Right renal cortex interstitium (tissue), 3 donors: Measurements from ENCODE around the gene UGT2A2. TPM values are rescaled to one million over a fixed set of nuclear protein-coding genes. Genes with fewer than 3 reads are reported as not detected.
A peak's percentile ranks its signal among the peaks of the same experiment; 100 is the strongest.
"Not testable (repeated sequence)": the region's sequence is repeated elsewhere in the genome, so short reads cannot be mapped to it uniquely, and the experiment has no call there.

Experiments used
- DNase-seq, 3 donors: peaks; one replicate each; pipeline ENCODE4 v3.0.0-alpha.2; 2013; ENCODE audit warnings: low read depth in 3 of 3, low spot score in 2 of 3
- polyA plus RNA-seq, 3 donors: library from polyadenylated mRNA; unstranded; fragments of 120-200 nt; gene quantifications; one replicate each; pipeline ENCODE4 v1.2.1, GENCODE V29; 2013; ENCODE audit not compliant: insufficient read length in 3 of 3

UGT2A2 gene
- not detected for polyA plus RNA-seq

- DNase-seq: no peak
These were observed at the start of gene UGT2A2 for GRCh38 chr4:69639542-69639941. Gene UGT2A2 (minus strand): TSS chr4:69639642. CDS start chr4:69639640, 2 bp downstream.

- DNase-seq: no peak
These were observed 45.4 kb upstream of the UGT2A2 start for GRCh38 chr4:69684804-69685203.

- no peak for DNase-seq
These were observed 29.2 kb upstream of the UGT2A2 start for GRCh38 chr4:69668680-69669079.

GRCh38 chr4:69664009-69664408 is 24.6 kb upstream of the UGT2A2 start:
- DNase-seq: not testable (repeated sequence)

GRCh38 chr4:69661130-69661803 is 21.8 kb upstream of the UGT2A2 start:
- not testable (repeated sequence) for DNase-seq

- no peak for DNase-seq
These were observed 18.7 kb upstream of the UGT2A2 start for GRCh38 chr4:69658133-69658532.

GRCh38 chr4:69656653-69657158 is 17.3 kb upstream of the UGT2A2 start:
- DNase-seq: no peak

- DNase-seq: no peak
These were observed 13.7 kb upstream of the UGT2A2 start, which contains the start of gene UGT2A1 for GRCh38 chr4:69653147-69653546. Gene UGT2A1 (minus strand): TSS chr4:69653247. CDS start chr4:69647644, 5,603 bp downstream.

GRCh38 chr4:69650872-69651271 is 11.4 kb upstream of the UGT2A2 start:
- DNase-seq: no peak

- no peak for DNase-seq
These were observed 10.2 kb upstream of the UGT2A2 start for GRCh38 chr4:69649629-69650028.

GRCh38 chr4:69649207-69649606 is 9.8 kb upstream of the UGT2A2 start:
- DNase-seq: no peak

GRCh38 chr4:69642961-69643360 is 3.5 kb upstream of the UGT2A2 start:
- no peak for DNase-seq

- no peak for DNase-seq
These were observed 847 bp upstream of the UGT2A2 start for GRCh38 chr4:69640289-69640688.

- DNase-seq: peak; percentile 8 to 21 (median 18)
These were observed 22.3 kb downstream of the UGT2A2 start for GRCh38 chr4:69617083-69617694.

- DNase-seq: no peak
These were observed 29.0 kb downstream of the UGT2A2 start for GRCh38 chr4:69610484-69610883.

- DNase-seq: no peak
These were observed 38.4 kb downstream of the UGT2A2 start for GRCh38 chr4:69601065-69601464.

- no peak for DNase-seq
These were observed 39.4 kb downstream of the UGT2A2 start for GRCh38 chr4:69600013-69600412.

- DNase-seq: no peak
These were observed 45.1 kb downstream of the UGT2A2 start for GRCh38 chr4:69594382-69594781.

- DNase-seq: no peak
These were observed 48.1 kb downstream of the UGT2A2 start for GRCh38 chr4:69591364-69591763.

GRCh38 chr4:69589884-69590283 is 49.6 kb downstream of the UGT2A2 start:
- no peak for DNase-seq

GRCh38 chr4:69584135-69584534 is 55.3 kb downstream of the UGT2A2 start:
- DNase-seq: no peak

GRCh38 chr4:69583543-69583942 is 55.9 kb downstream of the UGT2A2 start:
- no peak for DNase-seq
